Prostate gland (tissue), 2 donors: Measurements from ENCODE around the gene MYO18B.

ENCODE experiments used
- CTCF ChIP-seq, 4 experiments: fragments of 200-600 bp in 2 of 4; fragments of 450-650 bp in 2 of 4; sonication (generic) in 2 of 4; IDR thresholded peaks; 1 replicate in 3 of 4; 2 replicates in 1 of 4; pipeline ENCODE4 v1.5.1; 2016 to 2019; ENCODE audit warnings: antibody characterized with exemption in 4 of 4, mild to moderate bottlenecking in 2 of 4, moderate library complexity in 2 of 4
- POLR2A ChIP-seq: fragments of 450-650 bp; IDR thresholded peaks from one replicate; pipeline ENCODE4 v1.6.1; 2016; ENCODE audit warnings: antibody characterized with exemption, mild to moderate bottlenecking

DNA sequence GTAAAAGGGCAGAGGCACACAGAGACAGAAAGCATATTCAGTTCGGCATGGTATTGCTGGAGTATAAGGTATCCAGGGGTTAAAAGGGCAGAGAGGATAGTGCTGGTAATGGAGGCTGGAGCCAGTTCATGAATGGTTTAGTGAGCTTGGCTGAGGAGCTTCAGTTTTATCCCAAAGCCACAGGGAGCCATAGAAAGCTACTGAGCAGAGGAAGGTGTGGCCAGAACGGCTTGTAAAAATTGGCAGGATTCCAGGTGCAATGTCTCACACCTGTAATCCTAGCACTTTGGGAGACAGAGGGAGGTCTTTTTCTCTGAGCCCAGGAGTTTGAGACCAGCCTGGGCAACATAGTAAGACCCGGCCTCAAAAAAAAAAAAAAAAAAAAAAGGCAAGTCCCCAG is 186.1 kb downstream of the MYO18B start:
- no peak for TF ChIP-seq CTCF (IDR thresholded peaks at IDR 0.05)
- TF ChIP-seq POLR2A: no peak
